Gastrocnemius medialis (tissue), 4 donors: ENCODE data around the gene CCDC30. TPM values are rescaled to one million over a fixed set of nuclear protein-coding genes. Genes with fewer than 3 reads are reported as not detected.
A peak's percentile ranks its signal among the peaks of the same experiment; 100 is the strongest.

Source experiments
- ATAC-seq, 2 donors: fragments of 150-250 bp; one replicate each; pipeline ENCODE4 v1.9.1; 2016
- DNase-seq, 2 donors: peaks; one replicate each; pipeline ENCODE4 v3.0.0-alpha.2; 2019
- H3K27ac ChIP-seq, 4 donors: fragments of 200-600 bp; sonication (generic); 1 replicate in 1 of 4; 2 replicates in 3 of 4; pipeline ENCODE4 v1.5.1; 2016 to 2018; ENCODE audit warnings: mild to moderate bottlenecking in 2 of 4, moderate library complexity in 1 of 4
- H3K27me3 ChIP-seq, 3 donors: fragments of 200-600 bp; sonication (generic) in 2 of 3; 1 replicate in 1 of 3; 2 replicates in 2 of 3; pipeline versions ENCODE4 v1.5.1 to v1.6.0; 2016 to 2019; ENCODE audit warnings: mild to moderate bottlenecking in 1 of 3, moderate library complexity in 1 of 3
- H3K36me3 ChIP-seq, 2 donors: fragments of 200-600 bp; sonication (generic) in 1 of 2; one replicate each; pipeline ENCODE4 v1.5.1; 2017 to 2018
- H3K4me1 ChIP-seq, 2 donors: fragments of 200-600 bp; sonication (generic) in 1 of 2; one replicate each; pipeline ENCODE4 v1.5.1; 2016 to 2017; ENCODE audit warnings: mild to moderate bottlenecking in 2 of 2
- H3K4me3 ChIP-seq, 4 donors: fragments of 200-600 bp; sonication (generic) in 3 of 4; 1 replicate in 1 of 4; 2 replicates in 3 of 4; pipeline ENCODE4 v1.5.1; 2016 to 2019; ENCODE audit warnings: mild to moderate bottlenecking in 2 of 4
- H3K9me3 ChIP-seq, 3 donors: fragments of 200-600 bp; sonication (generic) in 2 of 3; 1 replicate in 1 of 3; 2 replicates in 2 of 3; pipeline ENCODE4 v1.5.1; 2016 to 2019
- POLR2A ChIP-seq, 2 donors: fragments of 450-650 bp; IDR thresholded peaks; one replicate each; pipeline ENCODE4 v1.6.1; 2017; ENCODE audit warnings: antibody characterized with exemption in 2 of 2, mild to moderate bottlenecking in 2 of 2, moderate library complexity in 2 of 2
- in situ Hi-C, 4 donors: fragments of 200-750 bp; cut with MboI; loops; one replicate each; pipeline versions ENCODE4 v1.15.0 to v1.8.0; 2017; ENCODE audit warnings: low sequenced_read_pairs in 4 of 4
- intact Hi-C: fragments of 100-400 bp; cut with DNase I; formaldehyde crosslinking; loops from one replicate; pipeline ENCODE4 v1.15.1; 2023; ENCODE audit warnings: low total_unique reads
- total RNA-seq, 4 donors: library from RNA; depleted of rRNA; stranded (reverse); fragments of >200 nt; gene quantifications; one replicate each; pipeline versions ENCODE4 v1.1.0 to v1.2.3, GENCODE V29; 2016
- TF ChIP-seq, protein P1 (sequence below), 5 experiments: fragments of 450-650 bp in 3 of 5; fragments of 200-600 bp in 2 of 5; sonication (generic) in 2 of 5; IDR thresholded peaks in 4 of 5; conservative IDR thresholded peaks in 1 of 5; 1 replicate in 4 of 5; 2 replicates in 1 of 5; pipeline ENCODE4 v1.5.1; 2016 to 2019; ENCODE audit warnings: antibody characterized with exemption in 5 of 5, mild to moderate bottlenecking in 3 of 5, moderate library complexity in 3 of 5

The CCDC30 gene
- total RNA-seq, 4 donors from 2014 or later, result 0.24 to 2.9 (median 0.74) TPM

DNA sequence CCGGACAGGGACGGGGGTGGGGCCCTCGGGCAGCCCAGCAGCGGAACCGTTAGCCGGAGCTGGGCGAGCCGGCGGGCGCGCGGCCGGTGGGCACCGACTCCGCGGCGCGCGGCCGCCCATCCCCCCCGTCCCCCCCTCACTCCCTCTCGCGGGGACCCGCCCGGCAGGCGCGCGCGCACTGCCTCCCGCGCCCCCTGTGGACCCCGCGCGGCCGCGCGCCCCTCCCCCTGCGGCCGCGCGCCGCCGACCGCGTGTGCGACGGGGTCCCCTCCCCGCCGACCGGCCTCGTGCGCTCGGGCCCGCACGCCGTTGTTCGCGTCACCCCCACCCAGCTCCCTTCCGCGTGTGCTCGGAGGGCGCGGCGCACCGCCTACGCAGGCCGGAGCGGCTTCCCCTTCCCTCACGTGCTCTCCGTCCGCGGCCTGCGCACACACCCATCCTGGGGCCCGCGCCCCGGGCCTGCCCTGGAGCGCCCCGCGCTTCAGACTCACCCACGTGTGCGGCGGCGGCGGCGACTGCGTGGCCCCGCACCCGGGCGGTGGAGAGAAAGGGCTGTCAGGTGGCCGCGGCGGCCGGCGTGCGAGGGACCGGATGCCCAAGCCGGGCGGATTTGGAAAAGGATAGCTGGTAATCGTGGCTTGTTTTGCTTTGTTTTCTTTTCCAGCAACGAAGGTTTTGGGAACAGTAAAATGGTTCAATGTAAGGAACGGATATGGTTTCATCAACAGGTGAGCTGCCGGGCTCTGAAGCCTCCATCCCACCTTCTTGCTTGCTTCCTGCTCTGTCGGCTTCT is 219.8 kb downstream of the CCDC30 start:
- Histone ChIP-seq H3K27ac (peak overlapping the region; percentile 97 to 98 (median 98)), H3K36me3 (peaks cover 0 to 6% of the 10 kb centered on the region in 2 donors), H3K27me3 (no peaks in the 10 kb centered on the region), H3K4me3 (peak overlapping the region; percentile 72 to 92 (median 86)), H3K9me3 (no peaks in the 10 kb centered on the region), H3K4me1 (peaks cover 51 to 53% of the 10 kb centered on the region in 2 donors)
- DNase-seq (peak; percentile 53 to 64), ATAC-seq (peak; percentile 32 to 59)
- TF ChIP-seq POLR2A (IDR thresholded peaks at IDR 0.05), result peak; percentile 52 to 59
- TF ChIP-seq, protein P1, sequence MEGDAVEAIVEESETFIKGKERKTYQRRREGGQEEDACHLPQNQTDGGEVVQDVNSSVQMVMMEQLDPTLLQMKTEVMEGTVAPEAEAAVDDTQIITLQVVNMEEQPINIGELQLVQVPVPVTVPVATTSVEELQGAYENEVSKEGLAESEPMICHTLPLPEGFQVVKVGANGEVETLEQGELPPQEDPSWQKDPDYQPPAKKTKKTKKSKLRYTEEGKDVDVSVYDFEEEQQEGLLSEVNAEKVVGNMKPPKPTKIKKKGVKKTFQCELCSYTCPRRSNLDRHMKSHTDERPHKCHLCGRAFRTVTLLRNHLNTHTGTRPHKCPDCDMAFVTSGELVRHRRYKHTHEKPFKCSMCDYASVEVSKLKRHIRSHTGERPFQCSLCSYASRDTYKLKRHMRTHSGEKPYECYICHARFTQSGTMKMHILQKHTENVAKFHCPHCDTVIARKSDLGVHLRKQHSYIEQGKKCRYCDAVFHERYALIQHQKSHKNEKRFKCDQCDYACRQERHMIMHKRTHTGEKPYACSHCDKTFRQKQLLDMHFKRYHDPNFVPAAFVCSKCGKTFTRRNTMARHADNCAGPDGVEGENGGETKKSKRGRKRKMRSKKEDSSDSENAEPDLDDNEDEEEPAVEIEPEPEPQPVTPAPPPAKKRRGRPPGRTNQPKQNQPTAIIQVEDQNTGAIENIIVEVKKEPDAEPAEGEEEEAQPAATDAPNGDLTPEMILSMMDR (IDR thresholded peaks at IDR 0.05 in 4 of 5, conservative IDR thresholded peaks at IDR 0.05 in 1 of 5), result no peak
- in situ Hi-C loops (loop anchor here in 1 of 4 donors (10.0 kb wide), 1 partner anchor 82 kb away; the partner anchor contains the start of genes C1orf50 and P3H1), intact Hi-C loops (loop anchor here (1.0 to 10.0 kb wide), 6 partner anchors 25 to 648 kb away; partner anchors contain the start of genes C1orf50, CCDC30, FOXJ3 and P3H1)

DNA sequence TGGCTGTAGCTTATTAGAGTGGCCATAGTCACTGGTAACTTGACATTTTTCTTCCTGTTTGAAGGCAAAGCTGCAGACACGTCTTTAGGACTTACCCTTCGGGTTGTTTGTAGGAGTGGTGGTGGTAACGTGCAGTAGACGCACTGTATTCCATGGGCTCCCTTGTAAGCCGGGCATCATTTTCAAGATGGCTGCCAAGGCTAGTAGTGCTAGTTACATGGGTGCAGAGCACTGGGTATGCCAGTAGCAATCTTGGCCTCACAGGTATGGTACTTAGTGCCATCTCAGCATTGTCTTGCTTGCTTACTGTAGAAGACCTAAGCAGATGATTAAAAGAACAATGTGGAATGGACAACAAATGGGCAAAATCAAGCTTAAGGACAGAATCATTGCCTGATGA is 221.1 kb downstream of the CCDC30 start:
- intact Hi-C loops, result loop anchor here (5.0 to 10.0 kb wide), 4 partner anchors 83 to 649 kb away; partner anchors contain the start of genes C1orf50, CCDC30, P3H1 and ZNF691
- peak overlapping the region; percentile 64 to 92 (median 79) for H3K4me3 ChIP-seq
- no peaks in the 10 kb centered on the region for H3K27me3 ChIP-seq

GRCh38 chr1:42686418-42686817 is 223.3 kb downstream of the CCDC30 start:
- no peak overlapping the region for H3K27ac ChIP-seq
- H3K4me3 ChIP-seq, result no peak overlapping the region
- H3K9me3 ChIP-seq, result no peaks in the 10 kb centered on the region
- H3K4me1 ChIP-seq, result peaks cover 69 to 76% of the 10 kb centered on the region in 2 donors
- in situ Hi-C loops, result loop anchor here in 1 of 4 donors (10.0 kb wide), 1 partner anchor 78 kb away; the partner anchor contains the start of genes C1orf50 and P3H1
- TF ChIP-seq, protein P1 (IDR thresholded peaks at IDR 0.05 in 4 of 5, conservative IDR thresholded peaks at IDR 0.05 in 1 of 5), result no peak
- TF ChIP-seq POLR2A (IDR thresholded peaks at IDR 0.05), result no peak
- ATAC-seq, result no peak
- intact Hi-C loops, result loop anchor here (10.0 kb wide), 3 partner anchors 158 to 652 kb away; partner anchors contain the start of genes CCDC30 and ZNF691
- H3K27me3 ChIP-seq, result no peaks in the 10 kb centered on the region
- no peak for DNase-seq
- peaks cover 0 to 6% of the 10 kb centered on the region in 2 donors for H3K36me3 ChIP-seq

More for the DNA sequence above, 221.1 kb downstream of the CCDC30 start:
- peak overlapping the region in 3 of 4 donors; percentile 97 to 98 (median 97) for H3K27ac ChIP-seq
- H3K9me3 ChIP-seq, result no peaks in the 10 kb centered on the region
- DNase-seq (no peak), ATAC-seq (no peak)
- no peak for TF ChIP-seq POLR2A (IDR thresholded peaks at IDR 0.05)
- TF ChIP-seq, protein P1 (IDR thresholded peaks at IDR 0.05 in 4 of 5, conservative IDR thresholded peaks at IDR 0.05 in 1 of 5), result no peak
- peaks cover 0 to 6% of the 10 kb centered on the region in 2 donors for H3K36me3 ChIP-seq
- peaks cover 62 to 65% of the 10 kb centered on the region in 2 donors for H3K4me1 ChIP-seq
- in situ Hi-C loops, result loop anchor here in 1 of 4 donors (10.0 kb wide), 1 partner anchor 81 kb away; the partner anchor contains the start of genes C1orf50 and P3H1

- in situ Hi-C loops, result loop anchor here in 1 of 4 donors (10.0 kb wide), 1 partner anchor 75 kb away; the partner anchor contains the start of genes C1orf50 and P3H1
- H3K27ac ChIP-seq, result no peak overlapping the region
- DNase-seq (no peak), ATAC-seq (no peak)
- TF ChIP-seq POLR2A (IDR thresholded peaks at IDR 0.05), result no peak
- TF ChIP-seq, protein P1 (IDR thresholded peaks at IDR 0.05 in 4 of 5, conservative IDR thresholded peaks at IDR 0.05 in 1 of 5), result no peak
- H3K27me3 ChIP-seq, result no peaks in the 10 kb centered on the region
- no peaks in the 10 kb centered on the region for H3K9me3 ChIP-seq
- intact Hi-C loops, result loop anchor here (10.0 kb wide), 3 partner anchors 155 to 655 kb away; partner anchors contain the start of genes CCDC30 and ZNF691
- no peaks in the 10 kb centered on the region for H3K36me3 ChIP-seq
- H3K4me3 ChIP-seq, result no peak overlapping the region
- peaks cover 66 to 78% of the 10 kb centered on the region in 2 donors for H3K4me1 ChIP-seq
These were observed 226.8 kb downstream of the CCDC30 start for GRCh38 chr1:42689912-42690311.
